T47D (cell line): ENCODE measurements around the gene LRRC7.

Experiments
- DNase-seq, 2 experiments: peaks; one replicate each; pipeline versions ENCODE4 v3.0.0 to v3.0.0-alpha.2; 2011 to 2012; ENCODE audit warnings: low read depth in 1 of 2, low spot score in 1 of 2
- JUND ChIP-seq: IDR thresholded peaks from 2 replicates; pipeline ENCODE4 v1.6.1; 2012; ENCODE audit warnings: low read depth
- in situ Hi-C: cut with HindIII; loops from 2 replicates; pipeline ENCODE4 v1.10.0; 2016; ENCODE audit warnings: low sequenced_read_pairs, low pct_unique_long_range_greater_than_20kb

LRRC7 gene

GRCh38 chr1:70164350-70164749, 596.6 kb downstream of the LRRC7 start:
- no peak for TF ChIP-seq JUND
- DNase-seq: no peak
- in situ Hi-C loops: no loop called here

DNA sequence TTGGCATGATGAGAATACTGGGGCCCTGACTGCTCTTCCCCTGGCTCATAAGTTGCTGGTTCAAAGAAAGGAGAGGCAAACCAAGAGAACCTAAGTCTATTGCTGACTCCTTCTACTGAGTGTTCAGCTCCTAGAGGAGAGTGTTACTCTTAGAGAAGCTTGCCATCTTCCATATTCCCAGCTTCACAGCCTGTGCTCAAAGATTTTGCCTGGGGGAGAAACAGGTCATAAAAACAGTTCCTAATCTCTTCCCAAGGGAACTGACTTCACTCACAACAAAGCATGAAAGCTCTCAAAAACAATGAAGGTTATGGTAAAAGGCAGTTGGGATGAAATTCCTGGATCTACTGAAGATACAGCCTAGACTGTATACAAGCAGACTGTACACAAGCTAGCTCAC, 600.6 kb downstream of the LRRC7 start:
- no peak for DNase-seq
- in situ Hi-C loops: no loop called here
- no peak for TF ChIP-seq JUND

DNA sequence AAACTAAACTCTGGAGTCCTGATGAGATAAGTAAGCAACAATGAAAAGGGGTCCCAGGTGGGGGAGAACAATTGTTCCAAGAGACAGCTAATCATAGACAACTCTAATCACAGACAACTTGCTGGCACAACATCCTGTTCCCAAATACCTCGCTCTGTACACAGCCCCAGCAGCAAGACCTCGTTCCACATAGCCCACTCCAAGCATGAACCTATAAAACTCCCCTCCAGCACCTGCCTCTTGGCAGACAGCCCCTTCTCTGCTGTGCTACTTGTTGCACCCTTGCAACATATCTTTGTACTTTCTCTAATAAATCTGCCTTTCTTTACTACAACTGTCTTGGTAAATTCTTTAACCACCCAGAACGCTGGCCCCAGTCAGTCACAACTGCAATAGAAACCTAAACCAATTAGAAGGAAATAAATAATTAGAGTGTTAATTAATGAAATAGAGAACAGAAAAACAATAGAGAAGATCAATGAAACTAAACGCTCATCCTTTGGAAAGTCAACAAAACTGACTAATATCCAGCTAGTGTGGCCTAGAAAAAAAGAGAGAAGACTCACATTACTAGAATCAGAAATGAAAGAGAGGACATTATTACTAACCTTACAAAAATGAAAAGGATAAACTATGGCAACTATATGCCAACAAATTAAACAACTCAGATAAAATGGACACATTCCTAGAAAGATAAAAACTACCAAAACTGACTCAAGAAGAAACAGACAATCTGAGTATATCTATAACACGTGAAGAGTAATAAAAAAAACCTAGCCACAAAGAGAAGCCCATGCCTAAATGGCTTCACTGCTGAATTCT, 601.5 kb downstream of the LRRC7 start:
- no peak for DNase-seq
- in situ Hi-C loops: no loop called here
- TF ChIP-seq JUND: no peak

DNA sequence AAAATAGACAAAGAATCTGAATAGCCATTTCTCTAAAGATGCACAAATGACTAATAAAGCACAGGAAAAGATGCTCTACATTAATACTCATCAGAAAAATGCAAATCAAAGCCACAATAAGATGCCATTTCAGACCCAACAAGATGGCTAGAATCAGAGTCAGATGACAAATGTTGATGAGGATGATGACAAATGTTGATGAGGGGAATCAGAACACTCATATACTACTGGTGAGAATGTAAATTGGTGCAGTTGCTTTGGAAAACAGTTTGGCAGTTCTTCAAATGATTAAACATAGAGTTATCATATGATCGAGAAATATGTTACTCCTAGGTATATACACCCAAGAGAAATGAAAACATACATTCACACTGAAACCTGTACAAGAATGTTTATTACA, 603.8 kb downstream of the LRRC7 start:
- in situ Hi-C loops: no loop called here
- no peak for TF ChIP-seq JUND
- DNase-seq: no peak
